RWPE1 (cell line): Measurements from ENCODE around the gene NRG3.

Experiments
- CTCF ChIA-PET: fragments of 350-600 bp; sonication (Branson Sonifier 250); formaldehyde crosslinking; extraction: SDS; loops from one replicate; lab custom pipeline; 2021; lab: Yijun Ruan, JAX
- POLR2A ChIA-PET: fragments of 400-600 bp; formaldehyde crosslinking; extraction: SDS; loops from one replicate; lab custom pipeline; 2020; ENCODE audit warnings: antibody characterized with exemption; ENCODE audit not compliant: low non-redundant PET; lab: Yijun Ruan, JAX
- DNase-seq: peaks from one replicate; pipeline ENCODE4 v3.0.0; 2012; ENCODE audit warnings: low spot score
- H3K27ac ChIP-seq: fragments of 450-650 bp; 2 replicates; pipeline ENCODE4 v1.5.1; 2017
- TF ChIP-seq, protein P1 (sequence below): fragments of 450-650 bp; conservative IDR thresholded peaks from 2 replicates; pipeline ENCODE4 v1.5.1; 2017; ENCODE audit warnings: low read depth, mild to moderate bottlenecking

The NRG3 gene

DNA sequence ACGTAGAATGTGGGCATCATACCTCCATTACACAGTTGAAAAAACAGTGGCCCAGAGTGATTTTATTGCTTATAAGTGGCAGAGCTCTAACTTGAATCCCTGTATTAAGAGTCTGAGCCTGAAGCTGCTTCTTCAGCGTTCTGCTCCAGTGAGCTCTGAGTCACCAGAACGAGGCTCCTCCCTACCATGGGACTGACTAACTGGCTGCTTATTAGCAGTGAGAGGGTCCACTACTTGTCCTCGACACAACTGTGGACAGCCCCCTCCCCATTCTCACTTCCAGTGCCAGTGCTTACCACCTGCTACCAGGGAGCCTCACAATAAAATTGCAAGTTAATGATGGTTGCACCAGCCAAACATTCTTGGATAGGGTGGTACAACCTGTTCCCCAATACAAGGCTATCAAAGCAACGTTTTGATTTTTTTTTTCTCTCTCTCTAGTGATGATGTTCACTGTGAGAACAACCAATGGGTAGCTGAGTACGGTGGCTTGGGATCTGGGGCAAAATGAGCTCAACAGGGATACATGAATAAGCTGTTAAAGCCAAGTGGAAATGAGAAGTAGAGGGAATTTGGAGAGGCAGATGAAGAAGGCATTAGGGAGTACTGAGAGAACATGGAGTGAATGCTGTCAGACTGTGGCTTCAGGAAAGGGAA is 2.7 kb upstream of the NRG3 start:
- CTCF ChIA-PET, result no interaction called here
- no peak for DNase-seq
- H3K27ac ChIP-seq, result no peak overlapping the region
- TF ChIP-seq, protein P1, sequence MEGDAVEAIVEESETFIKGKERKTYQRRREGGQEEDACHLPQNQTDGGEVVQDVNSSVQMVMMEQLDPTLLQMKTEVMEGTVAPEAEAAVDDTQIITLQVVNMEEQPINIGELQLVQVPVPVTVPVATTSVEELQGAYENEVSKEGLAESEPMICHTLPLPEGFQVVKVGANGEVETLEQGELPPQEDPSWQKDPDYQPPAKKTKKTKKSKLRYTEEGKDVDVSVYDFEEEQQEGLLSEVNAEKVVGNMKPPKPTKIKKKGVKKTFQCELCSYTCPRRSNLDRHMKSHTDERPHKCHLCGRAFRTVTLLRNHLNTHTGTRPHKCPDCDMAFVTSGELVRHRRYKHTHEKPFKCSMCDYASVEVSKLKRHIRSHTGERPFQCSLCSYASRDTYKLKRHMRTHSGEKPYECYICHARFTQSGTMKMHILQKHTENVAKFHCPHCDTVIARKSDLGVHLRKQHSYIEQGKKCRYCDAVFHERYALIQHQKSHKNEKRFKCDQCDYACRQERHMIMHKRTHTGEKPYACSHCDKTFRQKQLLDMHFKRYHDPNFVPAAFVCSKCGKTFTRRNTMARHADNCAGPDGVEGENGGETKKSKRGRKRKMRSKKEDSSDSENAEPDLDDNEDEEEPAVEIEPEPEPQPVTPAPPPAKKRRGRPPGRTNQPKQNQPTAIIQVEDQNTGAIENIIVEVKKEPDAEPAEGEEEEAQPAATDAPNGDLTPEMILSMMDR, result no peak
- POLR2A ChIA-PET, result no interaction called here

DNA sequence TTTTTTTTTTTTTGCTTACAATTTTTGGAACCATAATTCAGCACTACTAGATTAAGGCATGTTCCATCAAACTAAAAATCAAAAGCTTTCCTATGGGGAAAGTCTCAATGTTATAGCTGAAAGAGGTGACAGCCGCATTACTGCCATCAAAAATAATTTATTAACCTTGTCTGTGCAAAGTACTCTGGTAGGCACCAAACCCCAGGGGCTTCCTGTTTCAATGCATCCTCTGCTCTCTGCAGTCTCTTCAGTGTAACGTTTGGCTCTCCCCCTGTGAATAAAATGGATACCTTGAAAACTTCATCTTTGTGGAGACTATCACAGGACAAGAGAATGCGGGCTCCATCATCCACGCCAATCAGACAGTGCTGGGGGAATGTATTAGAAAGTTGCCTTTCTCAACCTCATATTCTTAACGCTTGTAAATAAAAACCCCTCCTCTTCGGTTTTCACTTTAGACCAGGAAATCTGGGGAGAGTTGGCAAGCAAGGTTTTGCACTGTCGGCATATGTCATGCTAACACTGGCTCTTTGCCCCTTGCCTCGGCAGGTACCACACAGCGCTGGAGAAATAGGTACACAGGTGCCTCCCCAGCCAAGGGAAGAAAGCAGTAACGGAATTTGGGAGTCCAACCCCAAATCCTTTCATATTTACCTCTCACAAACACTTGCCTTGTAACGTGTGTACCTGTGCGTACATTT is 1.6 kb upstream of the NRG3 start:
- TF ChIP-seq, protein P1, result no peak
- no peak overlapping the region for H3K27ac ChIP-seq
- POLR2A ChIA-PET, result no interaction called here
- DNase-seq, result no peak
- CTCF ChIA-PET, result no interaction called here

GRCh38 chr10:81873932-81874816 is 820 bp upstream of the NRG3 start:
- CTCF ChIA-PET, result interaction anchor here (0.6 kb wide), 1 partner anchor 472 kb away, joined by 3 read pairs; no protein-coding TSS in a partner anchor
- POLR2A ChIA-PET, result no interaction called here
- DNase-seq, result no peak
- TF ChIP-seq, protein P1, result no peak
- no peak overlapping the region for H3K27ac ChIP-seq

DNA sequence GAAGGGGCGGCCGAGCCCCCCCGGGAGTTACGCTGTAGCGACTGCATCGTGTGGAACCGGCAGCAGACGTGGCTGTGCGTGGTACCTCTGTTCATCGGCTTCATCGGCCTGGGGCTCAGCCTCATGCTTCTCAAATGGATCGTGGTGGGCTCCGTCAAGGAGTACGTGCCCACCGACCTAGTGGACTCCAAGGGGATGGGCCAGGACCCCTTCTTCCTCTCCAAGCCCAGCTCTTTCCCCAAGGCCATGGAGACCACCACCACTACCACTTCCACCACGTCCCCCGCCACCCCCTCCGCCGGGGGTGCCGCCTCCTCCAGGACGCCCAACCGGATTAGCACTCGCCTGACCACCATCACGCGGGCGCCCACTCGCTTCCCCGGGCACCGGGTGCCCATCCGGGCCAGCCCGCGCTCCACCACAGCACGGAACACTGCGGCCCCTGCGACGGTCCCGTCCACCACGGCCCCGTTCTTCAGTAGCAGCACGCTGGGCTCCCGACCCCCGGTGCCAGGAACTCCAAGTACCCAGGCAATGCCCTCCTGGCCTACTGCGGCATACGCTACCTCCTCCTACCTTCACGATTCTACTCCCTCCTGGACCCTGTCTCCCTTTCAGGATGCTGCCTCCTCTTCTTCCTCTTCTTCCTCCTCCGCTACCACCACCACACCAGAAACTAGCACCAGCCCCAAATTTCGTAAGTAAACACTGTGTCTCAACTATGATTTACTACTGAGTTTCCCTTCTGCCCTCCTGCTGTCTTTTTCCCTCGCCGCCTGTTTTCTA is 666 bp downstream of the NRG3 start:
- TF ChIP-seq, protein P1, result no peak
- no peak for DNase-seq
- ChIA-PET POLR2A (no interaction called here), CTCF (no interaction called here)
- no peak overlapping the region for H3K27ac ChIP-seq

DNA sequence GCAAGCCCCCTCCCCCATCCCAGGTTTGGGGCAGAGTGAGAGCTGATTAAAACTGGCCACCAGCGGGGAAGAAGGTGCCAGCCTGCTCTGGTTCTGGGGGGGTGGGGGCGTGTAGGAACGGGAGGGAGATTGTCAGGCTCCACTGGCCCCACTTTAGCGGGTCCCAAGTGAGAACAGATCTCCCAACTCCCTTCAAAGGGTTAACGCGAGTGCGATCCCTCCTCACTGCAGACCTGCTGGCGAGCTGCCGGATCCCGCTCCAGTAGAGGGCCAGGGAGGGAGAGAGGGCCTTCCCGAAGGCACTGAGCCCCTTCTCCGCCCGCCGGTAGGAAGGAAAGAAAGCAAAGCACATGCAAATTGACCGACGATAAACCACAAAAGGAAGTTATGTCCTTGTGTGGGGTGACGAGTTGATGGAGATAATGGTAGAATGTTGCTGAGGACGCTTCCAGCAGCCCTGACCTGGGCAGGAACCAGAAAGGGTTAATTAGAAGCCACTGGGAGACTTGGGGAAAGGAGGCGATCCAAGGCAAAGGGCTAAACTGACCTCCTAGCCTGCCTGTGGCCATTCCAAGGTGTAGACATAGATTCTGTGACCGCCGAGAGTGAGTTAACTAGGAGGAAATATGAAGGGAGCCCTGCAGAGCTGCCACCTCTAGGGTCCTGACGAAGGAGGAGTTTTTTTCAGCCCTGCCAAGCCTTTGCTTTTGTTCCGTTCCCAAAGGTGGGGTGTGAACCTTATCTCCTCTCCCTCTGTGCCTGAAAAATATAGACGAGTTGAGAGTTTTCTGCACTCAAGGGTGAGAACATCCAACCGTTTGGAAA is 1.5 kb downstream of the NRG3 start:
- TF ChIP-seq, protein P1, result no peak
- no peak overlapping the region for H3K27ac ChIP-seq
- POLR2A ChIA-PET, result no interaction called here
- DNase-seq, result no peak
- CTCF ChIA-PET, result no interaction called here
